ENCODE results near the gene PBX3. TPM values are rescaled to one million over a fixed set of nuclear protein-coding genes. Genes with fewer than 3 reads are reported as not detected.

PBX3 gene
- total and polyA plus RNA-seq, 3 donors from 2014 or later, result 21.0 to 56.1 (median 48.0) TPM

DNA sequence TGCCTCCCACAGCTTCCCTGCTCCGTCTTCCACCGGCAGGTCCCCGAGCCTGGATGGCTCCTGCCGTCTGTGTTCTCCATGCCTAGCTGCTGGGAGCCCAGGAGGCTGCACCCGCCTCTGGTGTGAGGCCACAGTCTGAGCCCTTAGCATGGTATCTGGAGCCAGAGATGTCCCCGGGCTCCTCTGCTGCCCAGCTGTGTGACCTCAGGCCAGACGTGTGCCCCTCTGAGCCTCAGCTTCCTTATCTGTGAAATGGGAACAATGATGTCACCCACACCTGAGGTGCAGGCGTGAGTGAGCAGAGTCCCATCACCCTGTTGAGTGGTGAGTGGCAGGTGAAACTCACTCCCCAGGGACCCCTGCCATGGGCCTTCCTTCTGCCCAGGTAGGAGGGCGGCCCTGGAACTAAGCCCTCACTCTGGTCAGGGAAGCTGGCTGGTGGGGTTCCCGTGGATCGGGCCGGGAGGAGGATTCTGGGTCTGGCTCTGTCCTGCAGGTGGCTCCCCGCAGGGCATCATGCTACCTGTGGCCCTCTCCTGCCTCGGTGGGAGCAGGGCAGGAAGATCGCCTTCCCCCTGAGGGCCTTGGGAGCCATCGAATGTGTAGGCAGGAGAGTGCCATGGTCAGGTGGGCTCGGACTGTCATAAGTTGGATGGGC, 239.0 kb downstream of the PBX3 start:
- Histone ChIP-seq H3K27ac (no peak overlapping the region), H3K27me3 (no peaks in the 10 kb centered on the region), H3K4me3 (no peak overlapping the region), H3K4me1 (no peaks in the 10 kb centered on the region), H3K9me3 (no peaks in the 10 kb centered on the region), H3K36me3 (ENCODE audit: low read depth, missing control alignments) (no peaks in the 10 kb centered on the region)
- intact Hi-C loops (cut with DNase I; ENCODE audit: low total_unique reads), result no loop called here
- TF ChIP-seq, protein P1, sequence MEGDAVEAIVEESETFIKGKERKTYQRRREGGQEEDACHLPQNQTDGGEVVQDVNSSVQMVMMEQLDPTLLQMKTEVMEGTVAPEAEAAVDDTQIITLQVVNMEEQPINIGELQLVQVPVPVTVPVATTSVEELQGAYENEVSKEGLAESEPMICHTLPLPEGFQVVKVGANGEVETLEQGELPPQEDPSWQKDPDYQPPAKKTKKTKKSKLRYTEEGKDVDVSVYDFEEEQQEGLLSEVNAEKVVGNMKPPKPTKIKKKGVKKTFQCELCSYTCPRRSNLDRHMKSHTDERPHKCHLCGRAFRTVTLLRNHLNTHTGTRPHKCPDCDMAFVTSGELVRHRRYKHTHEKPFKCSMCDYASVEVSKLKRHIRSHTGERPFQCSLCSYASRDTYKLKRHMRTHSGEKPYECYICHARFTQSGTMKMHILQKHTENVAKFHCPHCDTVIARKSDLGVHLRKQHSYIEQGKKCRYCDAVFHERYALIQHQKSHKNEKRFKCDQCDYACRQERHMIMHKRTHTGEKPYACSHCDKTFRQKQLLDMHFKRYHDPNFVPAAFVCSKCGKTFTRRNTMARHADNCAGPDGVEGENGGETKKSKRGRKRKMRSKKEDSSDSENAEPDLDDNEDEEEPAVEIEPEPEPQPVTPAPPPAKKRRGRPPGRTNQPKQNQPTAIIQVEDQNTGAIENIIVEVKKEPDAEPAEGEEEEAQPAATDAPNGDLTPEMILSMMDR (IDR thresholded peaks at IDR 0.05), result no peak
- no peak for TF ChIP-seq POLR2A (IDR thresholded peaks at IDR 0.05)
- DNase-seq, result no peak
- WGBS, 2 donors, result 89 to 91% methylated on average over 8 to 17 of the region's 17 CpGs

DNA sequence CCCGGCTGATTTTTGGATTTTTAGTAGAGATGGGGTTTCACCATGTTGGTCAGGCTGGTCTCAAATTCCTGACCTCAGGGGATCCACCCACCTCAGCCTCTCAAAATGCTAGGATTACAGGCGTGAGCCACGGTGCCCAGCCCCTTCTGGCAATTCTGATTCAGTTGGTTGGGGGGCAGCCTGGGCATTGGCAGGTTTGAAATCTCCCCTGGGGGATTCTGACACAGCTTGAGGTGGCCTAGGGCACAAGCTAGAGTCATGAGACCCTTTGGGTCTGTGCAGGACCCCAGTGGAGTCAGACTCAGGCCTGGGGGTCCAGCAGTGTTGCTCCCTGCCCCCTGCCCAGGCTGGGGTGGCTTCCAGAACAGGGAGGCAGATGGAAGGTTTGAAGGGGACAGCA, 239.8 kb downstream of the PBX3 start:
- DNase-seq, result no peak
- H3K36me3 ChIP-seq (ENCODE audit: low read depth, missing control alignments), result no peaks in the 10 kb centered on the region
- H3K27ac ChIP-seq, result no peak overlapping the region
- no peaks in the 10 kb centered on the region for H3K9me3 ChIP-seq
- no peaks in the 10 kb centered on the region for H3K27me3 ChIP-seq
- intact Hi-C loops (cut with DNase I; ENCODE audit: low total_unique reads), result no loop called here
- no peak overlapping the region for H3K4me3 ChIP-seq
- TF ChIP-seq, protein P1 (IDR thresholded peaks at IDR 0.05), result no peak
- TF ChIP-seq POLR2A (IDR thresholded peaks at IDR 0.05), result no peak
- 83 to 96% methylated on average over 2 to 3 of the region's 3 CpGs for WGBS, 2 donors
- no peaks in the 10 kb centered on the region for H3K4me1 ChIP-seq

DNA sequence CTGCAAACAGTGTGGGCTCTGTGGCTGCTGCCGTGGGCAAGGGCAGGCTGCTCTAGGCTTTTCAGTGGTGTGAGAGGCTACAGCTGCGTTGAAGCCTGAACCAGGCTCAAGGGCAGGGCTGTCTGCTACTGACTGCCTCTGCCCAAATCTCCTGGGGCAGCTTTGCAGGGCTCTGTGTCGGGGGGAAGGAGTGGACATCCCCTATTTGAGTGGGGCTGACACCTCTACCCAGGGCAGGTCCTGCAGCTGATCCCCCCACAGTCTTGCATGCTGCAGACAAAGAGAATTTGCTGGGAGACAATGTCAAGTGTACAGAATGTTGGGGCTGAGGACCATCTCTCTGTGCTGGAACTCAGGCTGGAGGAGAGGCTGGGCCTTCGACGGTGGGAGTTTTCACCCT, 240.2 kb downstream of the PBX3 start:
- H3K9me3 ChIP-seq, result no peaks in the 10 kb centered on the region
- H3K36me3 ChIP-seq (ENCODE audit: low read depth, missing control alignments), result no peaks in the 10 kb centered on the region
- intact Hi-C loops (cut with DNase I; ENCODE audit: low total_unique reads), result no loop called here
- no peak overlapping the region for H3K4me3 ChIP-seq
- no peaks in the 10 kb centered on the region for H3K27me3 ChIP-seq
- no peak for DNase-seq
- TF ChIP-seq POLR2A (IDR thresholded peaks at IDR 0.05), result no peak
- TF ChIP-seq, protein P1 (IDR thresholded peaks at IDR 0.05), result no peak
- 67 to 84% methylated on average over 2 to 5 of the region's 5 CpGs for WGBS, 2 donors
- H3K27ac ChIP-seq, result no peak overlapping the region
- H3K4me1 ChIP-seq, result no peaks in the 10 kb centered on the region

DNA sequence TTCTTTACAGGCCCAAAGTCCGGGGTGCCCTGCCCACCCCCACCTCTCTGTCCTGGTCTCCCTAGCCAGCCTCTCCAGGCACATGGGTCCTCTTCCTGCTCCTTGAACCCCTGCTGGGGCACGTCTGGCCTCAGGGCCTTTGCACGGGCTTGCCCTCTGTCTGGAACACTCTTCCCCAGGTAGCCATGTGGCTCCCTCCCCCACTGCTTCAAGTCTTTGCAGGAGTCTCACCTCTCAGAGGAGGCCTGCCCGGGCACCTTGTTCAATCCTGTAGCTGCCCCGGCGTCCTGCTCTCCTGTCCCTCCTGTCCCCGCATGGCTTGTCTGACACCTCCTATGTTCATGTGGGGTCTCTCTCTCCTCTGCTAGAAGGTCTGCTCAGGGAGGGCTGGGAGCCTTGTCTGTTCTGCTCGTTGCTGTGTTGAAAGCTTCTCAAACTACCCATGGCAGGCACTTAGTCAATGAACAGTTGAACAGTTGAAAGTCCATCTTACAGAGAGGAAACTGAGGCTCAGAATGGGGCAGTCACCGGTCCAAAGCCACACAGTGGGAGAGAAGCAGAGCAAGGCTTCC, 241.4 kb downstream of the PBX3 start:
- Histone ChIP-seq H3K27me3 (no peaks in the 10 kb centered on the region), H3K27ac (no peak overlapping the region), H3K4me1 (no peaks in the 10 kb centered on the region), H3K4me3 (no peak overlapping the region), H3K9me3 (no peaks in the 10 kb centered on the region), H3K36me3 (ENCODE audit: low read depth, missing control alignments) (no peaks in the 10 kb centered on the region)
- intact Hi-C loops (cut with DNase I; ENCODE audit: low total_unique reads), result no loop called here
- TF ChIP-seq POLR2A (IDR thresholded peaks at IDR 0.05), result no peak
- TF ChIP-seq, protein P1 (IDR thresholded peaks at IDR 0.05), result no peak
- DNase-seq, result no peak
- WGBS, 2 donors, result 87 to 92% methylated on average over 9 of the region's 9 CpGs

DNA sequence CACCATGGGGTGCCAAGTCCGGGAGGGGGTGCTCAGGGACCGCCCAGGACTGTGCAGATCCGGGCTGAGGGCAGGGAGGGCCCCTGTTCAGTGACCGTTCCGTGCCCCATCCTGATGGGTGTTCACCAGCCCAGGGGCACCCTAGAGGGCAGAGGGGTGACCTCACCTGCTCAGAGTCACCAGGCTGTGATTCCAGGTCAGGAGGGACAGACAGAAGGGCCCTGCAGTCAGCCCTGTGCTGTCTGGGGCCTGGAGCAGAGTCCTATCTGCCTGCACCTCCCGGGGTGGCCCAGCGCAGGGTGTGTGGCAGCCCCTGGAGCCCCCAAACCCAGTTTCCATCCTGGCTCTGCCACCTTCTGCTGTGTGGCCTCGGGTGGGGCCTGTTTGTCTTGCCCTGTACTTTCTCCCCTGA, 241.9 kb downstream of the PBX3 start:
- Histone ChIP-seq H3K27me3 (no peaks in the 10 kb centered on the region), H3K9me3 (no peaks in the 10 kb centered on the region), H3K4me1 (no peaks in the 10 kb centered on the region), H3K27ac (no peak overlapping the region), H3K36me3 (ENCODE audit: low read depth, missing control alignments) (no peaks in the 10 kb centered on the region), H3K4me3 (no peak overlapping the region)
- TF ChIP-seq, protein P1 (IDR thresholded peaks at IDR 0.05), result no peak
- TF ChIP-seq POLR2A (IDR thresholded peaks at IDR 0.05), result no peak
- no peak for DNase-seq
- intact Hi-C loops (cut with DNase I; ENCODE audit: low total_unique reads), result no loop called here
- WGBS, 2 donors, result 75 to 93% methylated on average over 1 to 8 of the region's 8 CpGs
